Progenitor cell of endocrine pancreas (in vitro differentiated cells): ENCODE results near the gene LBX2. TPM values are rescaled to one million over a fixed set of nuclear protein-coding genes. Genes with fewer than 3 reads are reported as not detected.
A peak's percentile ranks its signal among the peaks of the same experiment; 100 is the strongest.
"Not testable (repeated sequence)": the region's sequence is repeated elsewhere in the genome, so short reads cannot be mapped to it uniquely, and the experiment has no call there.

Experiments used
- DNase-seq: peaks from one replicate; pipeline ENCODE4 v3.0.0; 2021; ENCODE audit warnings: low spot score; ENCODE audit not compliant: unreplicated experiment
- H3K27ac Mint-ChIP-seq: 2 replicates; pipeline ENCODE4 v1.8.0; 2021; ENCODE audit warnings: mild to moderate bottlenecking, moderate library complexity, mixed read lengths
- H3K27me3 Mint-ChIP-seq: 2 replicates; pipeline ENCODE4 v1.8.0; 2021; ENCODE audit warnings: mixed read lengths
- H3K36me3 Mint-ChIP-seq: 2 replicates; pipeline ENCODE4 v1.8.0; 2022; ENCODE audit warnings: mixed read lengths; ENCODE audit not compliant: insufficient read depth
- H3K4me1 Mint-ChIP-seq: 2 replicates; pipeline ENCODE4 v1.8.0; 2021; ENCODE audit warnings: low read depth, mixed read lengths
- H3K4me3 Mint-ChIP-seq: 2 replicates; pipeline ENCODE4 v1.8.0; 2021; ENCODE audit warnings: low read depth, mild to moderate bottlenecking, moderate library complexity, mixed read lengths
- H3K9me3 Mint-ChIP-seq: 2 replicates; pipeline ENCODE4 v1.8.0; 2021; ENCODE audit warnings: low read depth, mixed read lengths
- CTCF ChIP-seq: fragments of 200-600 bp; sonication (generic); IDR thresholded peaks from one replicate; pipeline ENCODE4 v1.5.0; 2021; ENCODE audit warnings: antibody characterized with exemption, mild to moderate bottlenecking; ENCODE audit not compliant: unreplicated experiment
- total RNA-seq: library from RNA; stranded (reverse); gene quantifications from 2 replicates; pipeline ENCODE4 v1.2.1, GENCODE V29; 2021

The LBX2 gene
- total RNA-seq, 1 donor from 2014 or later = 9.3 TPM

GRCh38 chr2:74462786-74463105, 36.7 kb downstream of the LBX2 start:
- Mint-ChIP-seq H3K27me3 (no peaks in the 10 kb centered on the region), H3K9me3 (no peaks in the 10 kb centered on the region), H3K4me3 (peak overlapping the region; percentile 37), H3K36me3 (peaks cover 1% of the 10 kb centered on the region), H3K27ac (peak overlapping the region; percentile 69), H3K4me1 (peaks cover 19% of the 10 kb centered on the region)
- no peak for TF ChIP-seq CTCF
- DNase-seq = no peak

GRCh38 chr2:74462054-74462785, 37.2 kb downstream of the LBX2 start:
- H3K4me1 Mint-ChIP-seq = peaks cover 20% of the 10 kb centered on the region

GRCh38 chr2:74461187-74462053, 38.0 kb downstream of the LBX2 start:
- peaks cover 1% of the 10 kb centered on the region for H3K36me3 Mint-ChIP-seq
- no peaks in the 10 kb centered on the region for H3K9me3 Mint-ChIP-seq
- no peak for DNase-seq
- TF ChIP-seq CTCF = peak; percentile 41
- H3K4me1 Mint-ChIP-seq = peaks cover 28% of the 10 kb centered on the region
- H3K4me3 Mint-ChIP-seq = peak overlapping the region; percentile 41
- H3K27me3 Mint-ChIP-seq = no peaks in the 10 kb centered on the region
- H3K27ac Mint-ChIP-seq = peak overlapping the region; percentile 10

More at GRCh38 chr2:74462054-74462785, 37.2 kb downstream of the LBX2 start:
- DNase-seq = no peak
- Mint-ChIP-seq H3K27me3 (no peaks in the 10 kb centered on the region), H3K27ac (no peak overlapping the region), H3K36me3 (peaks cover 1% of the 10 kb centered on the region), H3K4me3 (no peak overlapping the region), H3K9me3 (no peaks in the 10 kb centered on the region)
- no peak for TF ChIP-seq CTCF

- H3K4me3 Mint-ChIP-seq = peak overlapping the region; percentile 89
- H3K27ac Mint-ChIP-seq = peak overlapping the region; percentile 64
- not testable (repeated sequence) for DNase-seq, H3K27me3 Mint-ChIP-seq, H3K9me3 Mint-ChIP-seq, H3K36me3 Mint-ChIP-seq
- peaks cover 35% of the 10 kb centered on the region for H3K4me1 Mint-ChIP-seq
These were observed 39.2 kb downstream of the LBX2 start for GRCh38 chr2:74460187-74460586.

GRCh38 chr2:74459503-74460118, 39.8 kb downstream of the LBX2 start:
- not testable (repeated sequence) for H3K9me3 Mint-ChIP-seq, DNase-seq, H3K36me3 Mint-ChIP-seq, H3K27me3 Mint-ChIP-seq
- H3K27ac Mint-ChIP-seq = peak overlapping the region; percentile 64
- H3K4me1 Mint-ChIP-seq = peaks cover 39% of the 10 kb centered on the region
- peak overlapping the region; percentile 89 for H3K4me3 Mint-ChIP-seq

- no peak for DNase-seq
- peaks cover 38% of the 10 kb centered on the region for H3K4me1 Mint-ChIP-seq
- no peaks in the 10 kb centered on the region for H3K27me3 Mint-ChIP-seq
These were observed 40.5 kb downstream of the LBX2 start for GRCh38 chr2:74458938-74459363.

More at GRCh38 chr2:74458938-74459363, 40.5 kb downstream of the LBX2 start:
- H3K9me3 Mint-ChIP-seq = no peaks in the 10 kb centered on the region
- H3K27ac Mint-ChIP-seq = peak overlapping the region; percentile 99
- peaks cover 1% of the 10 kb centered on the region for H3K36me3 Mint-ChIP-seq
- TF ChIP-seq CTCF = no peak
- peak overlapping the region; percentile 89 for H3K4me3 Mint-ChIP-seq
